ENCODE measurements around the gene ELK4.

GRCh38 chr1:205598841-205599668 is 32.8 kb downstream of the ELK4 start:
- no peak for TF ChIP-seq CTCF (conservative IDR thresholded peaks at IDR 0.05)
- TF ChIP-seq ZFX (IDR thresholded peaks at IDR 0.05), result no peak
